Measurements from ENCODE around the gene MTLN. TPM values are rescaled to one million over a fixed set of nuclear protein-coding genes. Genes with fewer than 3 reads are reported as not detected.

Gene MTLN
- total and polyA plus RNA-seq, 10 of the 15 experiments (the other 5 are each of a cell fraction or from before 2014, with no cell fraction given), result 6.6 to 140 (median 60.4) TPM

GRCh38 chr2:110204408-110205385 is 7.7 kb downstream of the MTLN start, which contains the start of gene NPHP1 (continued):
- no peak for TF ChIP-seq CUX1 (IDR thresholded peaks at IDR 0.05; ENCODE audit: insufficient replicate concordance, low read depth, low read length)
- TF ChIP-seq RUNX3 (IDR thresholded peaks at IDR 0.05; ENCODE audit: low read length), result peak; percentile 58
- no peak for TF ChIP-seq CBX3 (IDR thresholded peaks at IDR 0.05; ENCODE audit: borderline replicate concordance, low read depth)
- TF ChIP-seq SRF (IDR thresholded peaks at IDR 0.05; ENCODE audit: low read depth in 2 of 2, low read length in 2 of 2), result peak; percentile 54 to 94
- peak in 1 of 2 experiments; percentile 29; a peak in 1 of 3 replicates for TF ChIP-seq EGR1 (IDR thresholded peaks at IDR 0.05; ENCODE audit: borderline replicate concordance in 1 of 2, low read depth in 2 of 2, low read length in 2 of 2)
- no peak for TF ChIP-seq MTA3 (IDR thresholded peaks at IDR 0.05; ENCODE audit: borderline replicate concordance, low read length)
- no peak for TF ChIP-seq POLR2AphosphoS2 (IDR thresholded peaks at IDR 0.05; ENCODE audit: low read depth, low read length)
- no peak for TF ChIP-seq ZNF217 (IDR thresholded peaks at IDR 0.05)
- TF ChIP-seq ATF7 (IDR thresholded peaks at IDR 0.05; ENCODE audit: low read depth), result 0 out of 2 replicates have a peak, but pooled peaks have one; percentile 38
- no peak for TF ChIP-seq STAT1 (conservative IDR thresholded peaks at IDR 0.05)
- no peak for TF ChIP-seq PAX5 (IDR thresholded peaks at IDR 0.05; ENCODE audit: borderline replicate concordance, low read depth, low read length)
- TF ChIP-seq CREM (IDR thresholded peaks at IDR 0.05; ENCODE audit: low read depth), result peak; percentile 99
- TF ChIP-seq ZBTB4 (CRISPR knock-in tag; IDR thresholded peaks at IDR 0.05), result no peak
- no peak for TF ChIP-seq RAD21 (IDR thresholded peaks at IDR 0.05; ENCODE audit: insufficient read depth, low read depth, low read length)
- TF ChIP-seq ZNF24 (IDR thresholded peaks at IDR 0.05), result no peak
- TF ChIP-seq, protein P1, sequence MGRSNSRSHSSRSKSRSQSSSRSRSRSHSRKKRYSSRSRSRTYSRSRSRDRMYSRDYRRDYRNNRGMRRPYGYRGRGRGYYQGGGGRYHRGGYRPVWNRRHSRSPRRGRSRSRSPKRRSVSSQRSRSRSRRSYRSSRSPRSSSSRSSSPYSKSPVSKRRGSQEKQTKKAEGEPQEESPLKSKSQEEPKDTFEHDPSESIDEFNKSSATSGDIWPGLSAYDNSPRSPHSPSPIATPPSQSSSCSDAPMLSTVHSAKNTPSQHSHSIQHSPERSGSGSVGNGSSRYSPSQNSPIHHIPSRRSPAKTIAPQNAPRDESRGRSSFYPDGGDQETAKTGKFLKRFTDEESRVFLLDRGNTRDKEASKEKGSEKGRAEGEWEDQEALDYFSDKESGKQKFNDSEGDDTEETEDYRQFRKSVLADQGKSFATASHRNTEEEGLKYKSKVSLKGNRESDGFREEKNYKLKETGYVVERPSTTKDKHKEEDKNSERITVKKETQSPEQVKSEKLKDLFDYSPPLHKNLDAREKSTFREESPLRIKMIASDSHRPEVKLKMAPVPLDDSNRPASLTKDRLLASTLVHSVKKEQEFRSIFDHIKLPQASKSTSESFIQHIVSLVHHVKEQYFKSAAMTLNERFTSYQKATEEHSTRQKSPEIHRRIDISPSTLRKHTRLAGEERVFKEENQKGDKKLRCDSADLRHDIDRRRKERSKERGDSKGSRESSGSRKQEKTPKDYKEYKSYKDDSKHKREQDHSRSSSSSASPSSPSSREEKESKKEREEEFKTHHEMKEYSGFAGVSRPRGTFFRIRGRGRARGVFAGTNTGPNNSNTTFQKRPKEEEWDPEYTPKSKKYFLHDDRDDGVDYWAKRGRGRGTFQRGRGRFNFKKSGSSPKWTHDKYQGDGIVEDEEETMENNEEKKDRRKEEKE (IDR thresholded peaks at IDR 0.05), result no peak
- no peak for TF ChIP-seq SUPT20H (IDR thresholded peaks at IDR 0.05; ENCODE audit: borderline replicate concordance, control insufficient read depth, low read depth, low read length)
- TF ChIP-seq BMI1 (IDR thresholded peaks at IDR 0.05; ENCODE audit: borderline replicate concordance), result peak; percentile 94

Data from GM12878 (cell line).